ENCODE measurements around the gene PKD1L1. TPM values are rescaled to one million over a fixed set of nuclear protein-coding genes. Genes with fewer than 3 reads are reported as not detected.

PKD1L1 gene
- total RNA-seq, 1 experiment from 2014 or later: 0.24 TPM

DNA sequence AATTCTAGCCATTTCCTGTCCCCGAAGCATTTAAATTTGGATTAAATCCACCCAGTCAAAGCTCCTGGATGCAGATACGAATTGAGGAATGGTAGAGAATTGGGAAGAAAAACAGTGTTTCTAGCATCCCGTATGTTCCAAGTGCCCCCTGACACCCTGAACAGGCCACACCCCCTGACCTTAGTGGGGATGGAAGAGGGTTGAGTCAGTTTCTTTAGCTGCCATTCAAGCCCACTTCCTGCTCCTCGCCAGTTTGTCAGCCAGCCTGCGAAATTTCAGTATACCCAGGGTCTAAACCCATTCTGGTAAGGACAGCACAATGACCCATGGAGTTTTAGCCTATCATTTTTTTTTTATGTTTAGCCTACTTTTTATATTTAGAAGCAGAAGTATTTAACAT lies 101.1 kb downstream of the PKD1L1 start:
- CTCF ChIA-PET: no interaction called here
- no peaks in the 10 kb centered on the region for H3K9me3 Mint-ChIP-seq (ENCODE audit: low read depth, unreplicated experiment)

DNA sequence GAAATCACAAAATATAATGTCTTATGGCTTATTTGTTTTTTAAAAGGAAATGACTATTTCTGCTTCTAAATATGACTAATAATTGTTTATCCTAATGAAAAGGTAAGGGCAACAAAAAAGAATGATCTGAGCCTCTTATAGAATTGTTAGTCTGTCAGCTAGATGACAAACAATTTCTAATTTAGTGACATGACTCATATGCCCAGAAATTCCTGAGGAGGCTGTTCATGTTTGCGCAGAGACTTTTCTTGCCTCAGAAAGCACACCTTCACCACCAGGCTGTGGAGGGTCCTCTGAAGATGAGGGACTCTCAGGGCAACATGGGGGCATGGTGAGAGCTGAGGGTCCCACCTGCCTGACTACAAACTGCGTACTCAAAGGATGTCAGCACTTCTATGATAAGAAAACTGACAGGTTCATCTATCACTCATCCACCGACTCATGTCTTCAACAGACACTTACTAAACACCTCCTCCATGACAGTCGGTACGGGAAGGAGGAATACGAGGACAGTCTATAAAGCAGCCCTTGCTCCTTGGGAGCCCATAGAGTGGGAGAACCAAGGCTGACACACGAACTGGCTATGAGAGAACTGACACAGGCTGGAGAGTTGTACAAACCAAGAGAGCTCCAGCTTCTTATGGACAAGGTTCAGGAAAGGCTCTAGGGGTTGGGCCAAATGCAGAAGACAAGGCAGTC lies 102.0 kb downstream of the PKD1L1 start:
- intact Hi-C loops (cut with micrococcal nuclease; ENCODE audit: unreplicated experiment): loop anchor here (5.0 kb wide), 1 partner anchor 306 kb away; no protein-coding TSS in a partner anchor
- CTCF ChIA-PET: interaction anchor here (0.5 to 1.8 kb wide), 3 partner anchors 13 to 38 kb away, joined by 3 to 4 read pairs (median 3); no protein-coding TSS in a partner anchor
- no peaks in the 10 kb centered on the region for H3K9me3 Mint-ChIP-seq (ENCODE audit: low read depth, unreplicated experiment)
- peak; percentile 43 for DNase-seq
- BruUV-seq (replicated peaks): no TSS peak
- H3K4me1 Mint-ChIP-seq (ENCODE audit: low read depth, unreplicated experiment): peaks cover 24% of the 10 kb centered on the region
- no peak overlapping the region for H3K4me3 Mint-ChIP-seq (ENCODE audit: low read depth, unreplicated experiment)
- peak overlapping the region; percentile 53 for H3K27ac Mint-ChIP-seq (ENCODE audit: unreplicated experiment)
- no peaks in the 10 kb centered on the region for H3K36me3 Mint-ChIP-seq (ENCODE audit: insufficient read depth, unreplicated experiment)
- H3K27me3 Mint-ChIP-seq (ENCODE audit: unreplicated experiment): peaks cover 31% of the 10 kb centered on the region
- TF ChIP-seq, protein P1, sequence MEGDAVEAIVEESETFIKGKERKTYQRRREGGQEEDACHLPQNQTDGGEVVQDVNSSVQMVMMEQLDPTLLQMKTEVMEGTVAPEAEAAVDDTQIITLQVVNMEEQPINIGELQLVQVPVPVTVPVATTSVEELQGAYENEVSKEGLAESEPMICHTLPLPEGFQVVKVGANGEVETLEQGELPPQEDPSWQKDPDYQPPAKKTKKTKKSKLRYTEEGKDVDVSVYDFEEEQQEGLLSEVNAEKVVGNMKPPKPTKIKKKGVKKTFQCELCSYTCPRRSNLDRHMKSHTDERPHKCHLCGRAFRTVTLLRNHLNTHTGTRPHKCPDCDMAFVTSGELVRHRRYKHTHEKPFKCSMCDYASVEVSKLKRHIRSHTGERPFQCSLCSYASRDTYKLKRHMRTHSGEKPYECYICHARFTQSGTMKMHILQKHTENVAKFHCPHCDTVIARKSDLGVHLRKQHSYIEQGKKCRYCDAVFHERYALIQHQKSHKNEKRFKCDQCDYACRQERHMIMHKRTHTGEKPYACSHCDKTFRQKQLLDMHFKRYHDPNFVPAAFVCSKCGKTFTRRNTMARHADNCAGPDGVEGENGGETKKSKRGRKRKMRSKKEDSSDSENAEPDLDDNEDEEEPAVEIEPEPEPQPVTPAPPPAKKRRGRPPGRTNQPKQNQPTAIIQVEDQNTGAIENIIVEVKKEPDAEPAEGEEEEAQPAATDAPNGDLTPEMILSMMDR (IDR thresholded peaks at IDR 0.05; ENCODE audit: unreplicated experiment): no peak

More for the DNA sequence above, 101.1 kb downstream of the PKD1L1 start:
- H3K4me3 Mint-ChIP-seq (ENCODE audit: low read depth, unreplicated experiment): no peak overlapping the region
- BruUV-seq (replicated peaks): no TSS peak
- H3K27ac Mint-ChIP-seq (ENCODE audit: unreplicated experiment): no peak overlapping the region
- H3K4me1 Mint-ChIP-seq (ENCODE audit: low read depth, unreplicated experiment): peaks cover 24% of the 10 kb centered on the region
- H3K27me3 Mint-ChIP-seq (ENCODE audit: unreplicated experiment): peaks cover 22% of the 10 kb centered on the region
- no peaks in the 10 kb centered on the region for H3K36me3 Mint-ChIP-seq (ENCODE audit: insufficient read depth, unreplicated experiment)
- no peak for DNase-seq
- intact Hi-C loops (cut with micrococcal nuclease; ENCODE audit: unreplicated experiment): loop anchor here (5.0 kb wide), 1 partner anchor 305 kb away; no protein-coding TSS in a partner anchor
- TF ChIP-seq, protein P1 (IDR thresholded peaks at IDR 0.05; ENCODE audit: unreplicated experiment): no peak

DNA sequence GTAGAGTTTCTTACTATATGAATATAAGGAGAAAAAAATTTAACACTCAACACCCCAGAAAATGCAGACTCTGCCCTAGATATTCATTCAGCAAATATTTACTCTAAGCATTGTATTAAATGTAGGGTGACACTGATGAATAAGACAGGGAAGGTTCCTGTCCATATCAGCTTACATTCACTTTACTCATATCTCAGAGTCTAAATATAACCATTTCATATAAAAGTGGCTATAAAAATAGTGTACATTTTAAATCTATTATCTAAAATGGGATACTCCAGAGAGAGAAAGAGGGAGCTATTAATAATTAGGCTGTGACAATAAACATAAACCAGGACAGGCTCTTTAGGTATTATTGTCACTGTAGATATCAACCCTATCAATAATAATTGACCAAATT lies 104.0 kb downstream of the PKD1L1 start:
- H3K36me3 Mint-ChIP-seq (ENCODE audit: insufficient read depth, unreplicated experiment): no peaks in the 10 kb centered on the region
- no peak overlapping the region for H3K4me3 Mint-ChIP-seq (ENCODE audit: low read depth, unreplicated experiment)
- no peak for DNase-seq
- H3K27ac Mint-ChIP-seq (ENCODE audit: unreplicated experiment): no peak overlapping the region
- intact Hi-C loops (cut with micrococcal nuclease; ENCODE audit: unreplicated experiment): no loop called here
- no TSS peak for BruUV-seq (replicated peaks)
- CTCF ChIA-PET: no interaction called here
- no peaks in the 10 kb centered on the region for H3K9me3 Mint-ChIP-seq (ENCODE audit: low read depth, unreplicated experiment)
- H3K27me3 Mint-ChIP-seq (ENCODE audit: unreplicated experiment): peaks cover 38% of the 10 kb centered on the region
- TF ChIP-seq, protein P1 (IDR thresholded peaks at IDR 0.05; ENCODE audit: unreplicated experiment): no peak
- peaks cover 24% of the 10 kb centered on the region for H3K4me1 Mint-ChIP-seq (ENCODE audit: low read depth, unreplicated experiment)

DNA sequence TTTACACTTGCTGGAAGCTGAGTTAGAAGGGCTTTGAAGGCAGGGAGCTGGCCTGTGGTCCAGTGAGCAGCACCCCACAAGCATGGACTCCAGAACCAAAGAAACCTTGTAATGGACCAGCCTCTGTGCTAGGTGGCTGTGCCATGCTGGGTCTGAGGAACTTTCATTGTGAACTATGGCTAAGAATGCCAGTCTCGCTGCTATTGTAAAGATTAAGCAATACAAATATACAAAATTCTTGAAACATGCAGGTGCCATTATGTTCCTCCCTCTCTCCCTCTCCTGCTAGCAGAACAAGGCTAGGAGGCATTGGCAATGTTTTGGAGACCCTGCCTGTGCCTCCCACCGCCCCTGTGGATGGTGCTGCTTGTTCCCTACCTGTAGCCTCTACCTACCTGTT lies 105.0 kb downstream of the PKD1L1 start:
- no peak for DNase-seq
- Mint-ChIP-seq H3K4me1 (ENCODE audit: low read depth, unreplicated experiment) (peaks cover 24% of the 10 kb centered on the region), H3K27ac (ENCODE audit: unreplicated experiment) (no peak overlapping the region), H3K36me3 (ENCODE audit: insufficient read depth, unreplicated experiment) (no peaks in the 10 kb centered on the region), H3K27me3 (ENCODE audit: unreplicated experiment) (peaks cover 38% of the 10 kb centered on the region), H3K4me3 (ENCODE audit: low read depth, unreplicated experiment) (no peak overlapping the region), H3K9me3 (ENCODE audit: low read depth, unreplicated experiment) (no peaks in the 10 kb centered on the region)
- CTCF ChIA-PET: interaction anchor here (0.5 to 1.8 kb wide), 2 partner anchors 12 to 1683 kb away, joined by 3 to 5 read pairs; no protein-coding TSS in a partner anchor
- intact Hi-C loops (cut with micrococcal nuclease; ENCODE audit: unreplicated experiment): no loop called here
- TF ChIP-seq, protein P1 (IDR thresholded peaks at IDR 0.05; ENCODE audit: unreplicated experiment): no peak
- BruUV-seq (replicated peaks): no TSS peak

Data from Calu3 (cell line).